HCEC 1CT (cell line): ENCODE results near the gene BIN1.
A peak's percentile ranks its signal among the peaks of the same experiment; 100 is the strongest.

Experiments used
- DNase-seq: peaks from one replicate; pipeline ENCODE4 v3.0.0-alpha.2; 2017

The BIN1 gene

GRCh38 chr2:127088706-127089105, 18.2 kb downstream of the BIN1 start:
- no peak for DNase-seq

- no peak for DNase-seq
These were observed 19.0 kb downstream of the BIN1 start for GRCh38 chr2:127087791-127088495.

GRCh38 chr2:127086990-127087790, 19.8 kb downstream of the BIN1 start:
- no peak for DNase-seq

- DNase-seq = no peak
These were observed 21.7 kb downstream of the BIN1 start for GRCh38 chr2:127085317-127085681.

GRCh38 chr2:127084611-127085316, 22.2 kb downstream of the BIN1 start:
- DNase-seq = no peak

GRCh38 chr2:127083819-127084503, 23.0 kb downstream of the BIN1 start:
- peak; percentile 82 for DNase-seq

- DNase-seq = no peak
These were observed 24.0 kb downstream of the BIN1 start for GRCh38 chr2:127082974-127083373.

- DNase-seq = no peak
These were observed 24.9 kb downstream of the BIN1 start for GRCh38 chr2:127081826-127082633.

- no peak for DNase-seq
These were observed 25.8 kb downstream of the BIN1 start for GRCh38 chr2:127080938-127081755.

- no peak for DNase-seq
These were observed 26.6 kb downstream of the BIN1 start for GRCh38 chr2:127080226-127080937.

- no peak for DNase-seq
These were observed 27.5 kb downstream of the BIN1 start for GRCh38 chr2:127079358-127079920.

GRCh38 chr2:127078666-127079270, 28.2 kb downstream of the BIN1 start:
- no peak for DNase-seq

- DNase-seq = no peak
These were observed 28.9 kb downstream of the BIN1 start for GRCh38 chr2:127078028-127078427.

GRCh38 chr2:127076924-127077323, 30.0 kb downstream of the BIN1 start:
- no peak for DNase-seq

GRCh38 chr2:127076290-127076689, 30.7 kb downstream of the BIN1 start:
- no peak for DNase-seq

- no peak for DNase-seq
These were observed 31.1 kb downstream of the BIN1 start for GRCh38 chr2:127075821-127076220.

- DNase-seq = no peak
These were observed 32.0 kb downstream of the BIN1 start for GRCh38 chr2:127074936-127075335.

- no peak for DNase-seq
These were observed 32.6 kb downstream of the BIN1 start for GRCh38 chr2:127074358-127074757.

- DNase-seq = no peak
These were observed 34.0 kb downstream of the BIN1 start for GRCh38 chr2:127072970-127073369.

- DNase-seq = no peak
These were observed 34.6 kb downstream of the BIN1 start for GRCh38 chr2:127072396-127072795.
